K562 (cell line): ENCODE results near the gene WASF3. TPM values are rescaled to one million over a fixed set of nuclear protein-coding genes. Genes with fewer than 3 reads are reported as not detected.

Experiments
- ATAC-seq: fragments of 200-7000 bp; cut with Tn5 transposase; 3 replicates; pipeline ENCODE4 v1.9.1; 2020; ENCODE audit warnings: moderate library complexity
- BruUV-seq: library from RNA; stranded (reverse); fragments of 400-500 nt; replicated peaks from 2 replicates; lab custom pipeline; 2021; lab: Mats Ljungman, UMichigan
- CTCF ChIA-PET: fragments of 300-600 bp; formaldehyde crosslinking; extraction: SDS; loops from one replicate; lab custom pipeline; 2021; ENCODE audit warnings: low intra/inter-chr PET ratio; lab: Yijun Ruan, JAX
- POLR2A ChIA-PET: fragments of 300-600, 350-650 bp; sonication (Branson Sonifier 250); formaldehyde crosslinking; extraction: SDS; loops from one replicate; lab custom pipeline; 2021; ENCODE audit warnings: antibody characterized with exemption, inconsistent platforms; lab: Yijun Ruan, JAX
- DNase-seq, 4 experiments: peaks; one replicate each; pipeline versions ENCODE4 v3.0.0 to v3.0.0-alpha.2; 2011 to 2018; ENCODE audit warnings: low spot score in 3 of 4, mixed read lengths in 3 of 4; ENCODE audit errors: extremely low read depth in 1 of 4
- FAIRE-seq: peaks from 2 replicates; lab custom pipeline; 2011; peaks lifted over from hg19 to GRCh38; lab: Jason Lieb, UNC
- H2AFZ ChIP-seq: 2 replicates; pipeline ENCODE4 v1.6.0; 2011; ENCODE audit warnings: low read depth, low read length, control low read depth, inconsistent platforms
- H3K27ac ChIP-seq: fragments of 200-600 bp; 3 replicates; pipeline ENCODE4 v1.8.0; 2011; ENCODE audit warnings: low read depth, mild to moderate bottlenecking, control low read depth, inconsistent platforms, low read length, moderate library complexity, mixed read lengths; ENCODE audit errors: extremely low read depth
- H3K27me3 ChIP-seq, 2 experiments: fragments of 300-600 bp in 1 of 2; 2 replicates in 1 of 2; 3 replicates in 1 of 2; pipeline versions ENCODE4 v1.6.0 to v1.8.0; 2011; ENCODE audit warnings: inconsistent platforms in 2 of 2, low read length in 2 of 2, mild to moderate bottlenecking in 1 of 2, mixed read lengths in 1 of 2, moderate library complexity in 1 of 2; ENCODE audit not compliant: control insufficient read depth in 2 of 2, insufficient read depth in 2 of 2
- H3K36me3 ChIP-seq: fragments of 300-600 bp; 3 replicates; pipeline ENCODE4 v1.8.0; 2011; ENCODE audit warnings: mild to moderate bottlenecking, low read length, inconsistent platforms; ENCODE audit not compliant: control insufficient read depth, insufficient read depth
- H3K4me1 ChIP-seq, 2 experiments: fragments of 200-600 bp in 1 of 2; replicated peaks in 1 of 2; 2 replicates in 1 of 2; 3 replicates in 1 of 2; pipeline versions ENCODE4 v1.5.1 to v1.8.0; 2011; ENCODE audit warnings: inconsistent platforms in 2 of 2, low read length in 2 of 2, mild to moderate bottlenecking in 1 of 2, mixed read lengths in 1 of 2, moderate library complexity in 1 of 2; ENCODE audit not compliant: control insufficient read depth in 2 of 2, insufficient read depth in 2 of 2
- H3K4me2 ChIP-seq: 2 replicates; pipeline ENCODE4 v1.6.1; 2011; ENCODE audit warnings: low read length, control low read depth, inconsistent platforms, mixed read lengths; ENCODE audit not compliant: insufficient read depth
- H3K4me3 ChIP-seq: fragments of 200-600 bp; sonication (generic), shearing (Covaris generic); 2 replicates; pipeline ENCODE4 v1.5.1; 2016; ENCODE audit warnings: control low read depth, inconsistent platforms
- H3K79me2 ChIP-seq: fragments of 200-600 bp; 3 replicates; pipeline ENCODE4 v1.8.0; 2011; ENCODE audit warnings: low read length, inconsistent platforms; ENCODE audit not compliant: control insufficient read depth, insufficient read depth
- H3K9ac ChIP-seq, 2 experiments: 2 replicates each; pipeline versions ENCODE4 v1.6.0 to v1.6.1; 2011; ENCODE audit warnings: low read depth in 2 of 2, low read length in 2 of 2, control low read depth in 1 of 2, inconsistent platforms in 1 of 2, mild to moderate bottlenecking in 1 of 2, mixed read lengths in 1 of 2; ENCODE audit not compliant: insufficient read depth in 1 of 2
- H3K9me1 ChIP-seq: one replicate; pipeline ENCODE4 v1.6.0; 2011; ENCODE audit warnings: inconsistent platforms, mild to moderate bottlenecking, low read length, moderate library complexity; ENCODE audit not compliant: control insufficient read depth, insufficient read depth
- H3K9me3 ChIP-seq: replicated peaks from 2 replicates; pipeline ENCODE4 v1.5.1; 2011; ENCODE audit warnings: low read depth, low read length, inconsistent platforms; ENCODE audit not compliant: control insufficient read depth, insufficient read depth
- H4K20me1 ChIP-seq: replicated peaks from 2 replicates; pipeline ENCODE4 v1.6.1; 2011; ENCODE audit warnings: low read length, inconsistent platforms, mixed read lengths; ENCODE audit not compliant: control insufficient read depth, insufficient read depth
- ARNT ChIP-seq, 2 experiments: fragments of 450-650 bp; IDR thresholded peaks; 2 replicates each; pipeline ENCODE4 v1.6.1; 2016; ENCODE audit warnings: mild to moderate bottlenecking in 1 of 2
- CBFA2T2 ChIP-seq: fragments of 450-650 bp; conservative IDR thresholded peaks from 2 replicates; pipeline ENCODE4 v1.6.1; 2017; ENCODE audit warnings: mild to moderate bottlenecking
- ELF1 ChIP-seq: fragments of 200-800 bp; sonication (Bioruptor generic); IDR thresholded peaks from 2 replicates; pipeline ENCODE4 v1.6.1; 2016; ENCODE audit warnings: missing genetic modification characterization, missing compliant biosample characterization
- ERF ChIP-seq: fragments of 450-650 bp; formaldehyde crosslinking; IDR thresholded peaks from 2 replicates; pipeline ENCODE4 v1.4.0; 2020; ENCODE audit warnings: mild to moderate bottlenecking, mixed read lengths
- FOSL1 ChIP-seq: fragments of 200-800 bp; sonication (Bioruptor generic); conservative IDR thresholded peaks from 2 replicates; pipeline ENCODE4 v1.6.1; 2016; ENCODE audit warnings: missing genetic modification characterization, missing compliant biosample characterization
- FOXJ3 ChIP-seq: sonication (generic); formaldehyde crosslinking; IDR thresholded peaks from 2 replicates; pipeline ENCODE4 v1.4.0; 2020; ENCODE audit warnings: mild to moderate bottlenecking, missing genetic modification reagents
- HIVEP1 ChIP-seq: fragments of 250-450 bp; sonication (Bioruptor Pico); IDR thresholded peaks from 2 replicates; pipeline ENCODE4 v1.4.0; 2020; ENCODE audit warnings: mild to moderate bottlenecking
- MAX ChIP-seq: sonication (generic); formaldehyde crosslinking; IDR thresholded peaks from 2 replicates; pipeline ENCODE4 v1.9.0; 2022; ENCODE audit warnings: mild to moderate bottlenecking, missing genetic modification reagents
- MED1 ChIP-seq: sonication (generic); formaldehyde crosslinking; IDR thresholded peaks from 2 replicates; pipeline ENCODE4 v1.8.1; 2023; ENCODE audit warnings: missing genetic modification reagents, borderline replicate concordance
- NCOR1 ChIP-seq: fragments of 450-650 bp; IDR thresholded peaks from 2 replicates; pipeline ENCODE4 v1.6.1; 2016; ENCODE audit warnings: mild to moderate bottlenecking, moderate library complexity
- PHTF2 ChIP-seq: fragments of 250-450 bp; sonication (Bioruptor Pico); IDR thresholded peaks from 2 replicates; pipeline ENCODE4 v1.5.0; 2021; ENCODE audit warnings: mild to moderate bottlenecking
- TAF1 ChIP-seq: IDR thresholded peaks from 2 replicates; pipeline ENCODE4 v1.6.1; 2011; ENCODE audit warnings: mild to moderate bottlenecking, low read length, moderate library complexity; ENCODE audit not compliant: insufficient read depth, control insufficient read depth, severe bottlenecking; ENCODE audit errors: extremely low read depth
- ZNF124 ChIP-seq: sonication (generic); formaldehyde crosslinking; IDR thresholded peaks from 2 replicates; pipeline ENCODE4 v1.8.1; 2022; ENCODE audit warnings: missing genetic modification reagents
- in situ Hi-C: fragments of 300-500 bp; cut with MboI; formaldehyde crosslinking; loops from 4 replicates; pipeline ENCODE4 v1.15.0; 2018; ENCODE audit warnings: inconsistent platforms, mixed read lengths
- intact Hi-C: fragments of 100-400 bp; cut with micrococcal nuclease; formaldehyde crosslinking; loops from 2 replicates; pipeline ENCODE4 v1.14.2; 2022
- polyA plus RNA-seq, 8 experiments: library from polyadenylated mRNA; depleted of rRNA in 4 of 8; stranded (reverse) in 5 of 8; unstranded in 3 of 8; fragments of >200 nt; fragmentation: Nextera tagmentation in 2 of 8; fragmentation: Illumina TruSeq in 1 of 8; extraction: Ambion mirVana in 2 of 8; extraction: Trizol in 1 of 8; gene quantifications; 2 replicates each; pipeline versions ENCODE4 v1.2.1 to v1.2.3, GENCODE V29; 2011 to 2014; ENCODE audit warnings: inconsistent platforms in 1 of 8, missing spikeins in 1 of 8
- total RNA-seq, 7 experiments: library from RNA; depleted of rRNA in 6 of 7; stranded (reverse); fragments of >200 nt in 6 of 7; fragmentation: Illumina TruSeq in 2 of 7; extraction: Trizol in 2 of 7; gene quantifications; 2 replicates each; pipeline versions ENCODE4 v1.2.1 to v1.2.3, GENCODE V29; 2011 to 2021; ENCODE audit warnings: low replicate concordance in 1 of 7
- TF ChIP-seq, protein P1 (sequence below): sonication (generic); formaldehyde crosslinking; IDR thresholded peaks from 2 replicates; pipeline ENCODE4 v1.8.0; 2022; ENCODE audit warnings: mild to moderate bottlenecking, missing genetic modification reagents
- TF ChIP-seq, protein P2 (sequence below): sonication (generic); formaldehyde crosslinking; IDR thresholded peaks from 2 replicates; pipeline ENCODE4 v1.4.0; 2020; ENCODE audit warnings: mild to moderate bottlenecking, missing genetic modification reagents
- TF ChIP-seq, protein P3 (sequence below), 3 experiments: IDR thresholded peaks in 2 of 3; conservative IDR thresholded peaks in 1 of 3; 2 replicates each; pipeline ENCODE4 v1.5.1; 2011 to 2012; ENCODE audit warnings: low read length in 3 of 3, mild to moderate bottlenecking in 3 of 3, control low read depth in 2 of 3, improper control_type of control experiment in 1 of 3, inconsistent platforms in 1 of 3, low read depth in 1 of 3, mixed read lengths in 1 of 3, moderate library complexity in 1 of 3; ENCODE audit not compliant: insufficient read depth in 2 of 3

Gene WASF3
- total and polyA plus RNA-seq, 9 of the 15 experiments (the other 6 are each of a cell fraction or from before 2014, with no cell fraction given), result 0.04 to 0.43 (median 0.11) TPM

GRCh38 chr13:26562512-26562890, 5.0 kb downstream of the WASF3 start (continued):
- TF ChIP-seq, protein P1, sequence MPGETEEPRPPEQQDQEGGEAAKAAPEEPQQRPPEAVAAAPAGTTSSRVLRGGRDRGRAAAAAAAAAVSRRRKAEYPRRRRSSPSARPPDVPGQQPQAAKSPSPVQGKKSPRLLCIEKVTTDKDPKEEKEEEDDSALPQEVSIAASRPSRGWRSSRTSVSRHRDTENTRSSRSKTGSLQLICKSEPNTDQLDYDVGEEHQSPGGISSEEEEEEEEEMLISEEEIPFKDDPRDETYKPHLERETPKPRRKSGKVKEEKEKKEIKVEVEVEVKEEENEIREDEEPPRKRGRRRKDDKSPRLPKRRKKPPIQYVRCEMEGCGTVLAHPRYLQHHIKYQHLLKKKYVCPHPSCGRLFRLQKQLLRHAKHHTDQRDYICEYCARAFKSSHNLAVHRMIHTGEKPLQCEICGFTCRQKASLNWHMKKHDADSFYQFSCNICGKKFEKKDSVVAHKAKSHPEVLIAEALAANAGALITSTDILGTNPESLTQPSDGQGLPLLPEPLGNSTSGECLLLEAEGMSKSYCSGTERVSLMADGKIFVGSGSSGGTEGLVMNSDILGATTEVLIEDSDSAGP, result no peak
- TF ChIP-seq TAF1, result no peak
- TF ChIP-seq HIVEP1 (CRISPR knock-in tag), result no peak
- TF ChIP-seq ELF1 (tag), result no peak

- no peaks in the 10 kb centered on the region for H3K79me2 ChIP-seq
- POLR2A ChIA-PET, result no interaction called here
- TF ChIP-seq, protein P2, sequence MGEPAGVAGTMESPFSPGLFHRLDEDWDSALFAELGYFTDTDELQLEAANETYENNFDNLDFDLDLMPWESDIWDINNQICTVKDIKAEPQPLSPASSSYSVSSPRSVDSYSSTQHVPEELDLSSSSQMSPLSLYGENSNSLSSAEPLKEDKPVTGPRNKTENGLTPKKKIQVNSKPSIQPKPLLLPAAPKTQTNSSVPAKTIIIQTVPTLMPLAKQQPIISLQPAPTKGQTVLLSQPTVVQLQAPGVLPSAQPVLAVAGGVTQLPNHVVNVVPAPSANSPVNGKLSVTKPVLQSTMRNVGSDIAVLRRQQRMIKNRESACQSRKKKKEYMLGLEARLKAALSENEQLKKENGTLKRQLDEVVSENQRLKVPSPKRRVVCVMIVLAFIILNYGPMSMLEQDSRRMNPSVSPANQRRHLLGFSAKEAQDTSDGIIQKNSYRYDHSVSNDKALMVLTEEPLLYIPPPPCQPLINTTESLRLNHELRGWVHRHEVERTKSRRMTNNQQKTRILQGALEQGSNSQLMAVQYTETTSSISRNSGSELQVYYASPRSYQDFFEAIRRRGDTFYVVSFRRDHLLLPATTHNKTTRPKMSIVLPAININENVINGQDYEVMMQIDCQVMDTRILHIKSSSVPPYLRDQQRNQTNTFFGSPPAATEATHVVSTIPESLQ (CRISPR knock-in tag), result no peak
- TF ChIP-seq ARNT (IDR thresholded peaks at IDR 0.05) (no peak), PHTF2 (CRISPR knock-in tag) (no peak), ERF (CRISPR knock-in tag) (no peak), NCOR1 (no peak), MAX (CRISPR knock-in tag) (no peak), FOXJ3 (no peak), ZNF124 (CRISPR knock-in tag) (no peak), CBFA2T2 (no peak), MED1 (CRISPR knock-in tag) (no peak), FOSL1 (no peak)
- TF ChIP-seq, protein P1, result no peak
- TF ChIP-seq, protein P3, sequence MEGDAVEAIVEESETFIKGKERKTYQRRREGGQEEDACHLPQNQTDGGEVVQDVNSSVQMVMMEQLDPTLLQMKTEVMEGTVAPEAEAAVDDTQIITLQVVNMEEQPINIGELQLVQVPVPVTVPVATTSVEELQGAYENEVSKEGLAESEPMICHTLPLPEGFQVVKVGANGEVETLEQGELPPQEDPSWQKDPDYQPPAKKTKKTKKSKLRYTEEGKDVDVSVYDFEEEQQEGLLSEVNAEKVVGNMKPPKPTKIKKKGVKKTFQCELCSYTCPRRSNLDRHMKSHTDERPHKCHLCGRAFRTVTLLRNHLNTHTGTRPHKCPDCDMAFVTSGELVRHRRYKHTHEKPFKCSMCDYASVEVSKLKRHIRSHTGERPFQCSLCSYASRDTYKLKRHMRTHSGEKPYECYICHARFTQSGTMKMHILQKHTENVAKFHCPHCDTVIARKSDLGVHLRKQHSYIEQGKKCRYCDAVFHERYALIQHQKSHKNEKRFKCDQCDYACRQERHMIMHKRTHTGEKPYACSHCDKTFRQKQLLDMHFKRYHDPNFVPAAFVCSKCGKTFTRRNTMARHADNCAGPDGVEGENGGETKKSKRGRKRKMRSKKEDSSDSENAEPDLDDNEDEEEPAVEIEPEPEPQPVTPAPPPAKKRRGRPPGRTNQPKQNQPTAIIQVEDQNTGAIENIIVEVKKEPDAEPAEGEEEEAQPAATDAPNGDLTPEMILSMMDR (IDR thresholded peaks at IDR 0.05 in 2 of 3, conservative IDR thresholded peaks at IDR 0.05 in 1 of 3; ENCODE audit: insufficient read depth in 2 of 3, low read depth in 1 of 3, low read length in 3 of 3), result no peak
Measured at GRCh38 chr13:26563713-26564112, 6.2 kb downstream of the WASF3 start.

More at GRCh38 chr13:26563713-26564112, 6.2 kb downstream of the WASF3 start:
- peaks cover 0 to 3% of the 10 kb centered on the region in 2 experiments; a peak in 2 of 5 replicates for H3K27me3 ChIP-seq
- no peaks in the 10 kb centered on the region for H3K9me1 ChIP-seq
- CTCF ChIA-PET, result no interaction called here
- no peak overlapping the region for H3K9ac ChIP-seq
- ATAC-seq (no peak), FAIRE-seq (no peak), DNase-seq (no peak)
- no peak overlapping the region for H2AFZ ChIP-seq
- H3K9me3 ChIP-seq, result no peaks in the 10 kb centered on the region
- H3K4me2 ChIP-seq, result no peak overlapping the region
- intact Hi-C loops (no loop called here), in situ Hi-C loops (no loop called here)
- no TSS peak for BruUV-seq
- no peak overlapping the region for H3K27ac ChIP-seq
- no peak overlapping the region for H3K4me3 ChIP-seq
- H4K20me1 ChIP-seq, result no peaks in the 10 kb centered on the region
- no peaks in the 10 kb centered on the region for H3K4me1 ChIP-seq
- H3K36me3 ChIP-seq, result no peaks in the 10 kb centered on the region
